Fibroblast of pulmonary artery (primary cell): ENCODE results near the gene VAV2.

Source experiments
- DNase-seq: peaks from one replicate; pipeline ENCODE4 v3.0.0-alpha.2; 2010; ENCODE audit warnings: low read depth
- H3K4me3 ChIP-seq: replicated peaks from 2 replicates; pipeline ENCODE4 v1.5.1; 2011; ENCODE audit warnings: low read depth, mild to moderate bottlenecking, control low read depth, low read length, moderate library complexity
- TF ChIP-seq, protein P1 (sequence below): IDR thresholded peaks from 2 replicates; pipeline ENCODE4 v1.5.1; 2011; ENCODE audit warnings: mild to moderate bottlenecking, control low read depth, low read length, inconsistent platforms; ENCODE audit errors: missing control alignments

The VAV2 gene

DNA sequence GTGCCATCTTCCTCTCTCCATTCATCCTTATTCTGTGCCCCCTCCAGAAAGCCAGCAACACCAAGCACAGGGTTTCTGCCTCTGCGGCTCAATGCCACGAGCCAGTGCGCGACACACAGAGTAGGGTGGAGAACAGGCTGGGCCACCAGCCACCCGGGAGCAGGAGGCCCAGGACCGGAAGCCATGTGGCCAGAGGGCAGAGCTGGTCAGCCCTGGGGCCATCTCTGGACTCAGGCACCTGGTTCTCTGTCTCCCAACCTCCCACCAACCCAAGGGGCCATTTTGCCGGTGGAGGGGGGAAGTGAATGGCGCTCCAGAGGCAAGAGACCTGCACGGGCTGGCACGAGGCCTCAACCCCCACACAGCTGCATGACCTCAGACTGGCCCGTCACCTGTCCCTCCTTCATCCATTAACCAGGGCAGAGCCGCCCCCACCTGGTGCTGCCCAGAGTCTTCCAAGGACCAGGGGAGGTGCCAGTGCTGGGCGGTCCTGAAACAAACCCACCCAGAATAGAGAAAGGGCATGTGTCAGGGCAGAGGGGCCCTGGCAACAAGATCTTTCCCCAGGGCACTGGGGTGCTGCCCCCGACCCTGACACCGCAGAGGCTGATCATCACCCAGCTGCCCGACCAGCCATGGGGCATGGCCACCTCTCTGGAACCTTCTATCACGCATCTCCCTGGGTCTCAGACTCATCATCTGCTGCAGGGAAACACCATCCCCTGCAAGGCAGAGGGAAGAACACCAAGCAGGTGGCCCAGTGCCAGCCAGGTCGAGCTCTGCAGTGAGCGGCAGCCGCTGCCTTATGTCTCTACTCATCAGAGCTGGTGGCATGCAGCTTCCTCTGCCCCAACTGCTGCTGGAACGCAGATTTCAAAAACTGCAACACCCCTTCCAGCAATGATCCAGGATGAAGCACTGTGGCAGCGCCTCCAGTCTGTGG, 11.9 kb downstream of the VAV2 start:
- TF ChIP-seq, protein P1, sequence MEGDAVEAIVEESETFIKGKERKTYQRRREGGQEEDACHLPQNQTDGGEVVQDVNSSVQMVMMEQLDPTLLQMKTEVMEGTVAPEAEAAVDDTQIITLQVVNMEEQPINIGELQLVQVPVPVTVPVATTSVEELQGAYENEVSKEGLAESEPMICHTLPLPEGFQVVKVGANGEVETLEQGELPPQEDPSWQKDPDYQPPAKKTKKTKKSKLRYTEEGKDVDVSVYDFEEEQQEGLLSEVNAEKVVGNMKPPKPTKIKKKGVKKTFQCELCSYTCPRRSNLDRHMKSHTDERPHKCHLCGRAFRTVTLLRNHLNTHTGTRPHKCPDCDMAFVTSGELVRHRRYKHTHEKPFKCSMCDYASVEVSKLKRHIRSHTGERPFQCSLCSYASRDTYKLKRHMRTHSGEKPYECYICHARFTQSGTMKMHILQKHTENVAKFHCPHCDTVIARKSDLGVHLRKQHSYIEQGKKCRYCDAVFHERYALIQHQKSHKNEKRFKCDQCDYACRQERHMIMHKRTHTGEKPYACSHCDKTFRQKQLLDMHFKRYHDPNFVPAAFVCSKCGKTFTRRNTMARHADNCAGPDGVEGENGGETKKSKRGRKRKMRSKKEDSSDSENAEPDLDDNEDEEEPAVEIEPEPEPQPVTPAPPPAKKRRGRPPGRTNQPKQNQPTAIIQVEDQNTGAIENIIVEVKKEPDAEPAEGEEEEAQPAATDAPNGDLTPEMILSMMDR, result no peak
- no peak for DNase-seq
- no peak overlapping the region for H3K4me3 ChIP-seq

DNA sequence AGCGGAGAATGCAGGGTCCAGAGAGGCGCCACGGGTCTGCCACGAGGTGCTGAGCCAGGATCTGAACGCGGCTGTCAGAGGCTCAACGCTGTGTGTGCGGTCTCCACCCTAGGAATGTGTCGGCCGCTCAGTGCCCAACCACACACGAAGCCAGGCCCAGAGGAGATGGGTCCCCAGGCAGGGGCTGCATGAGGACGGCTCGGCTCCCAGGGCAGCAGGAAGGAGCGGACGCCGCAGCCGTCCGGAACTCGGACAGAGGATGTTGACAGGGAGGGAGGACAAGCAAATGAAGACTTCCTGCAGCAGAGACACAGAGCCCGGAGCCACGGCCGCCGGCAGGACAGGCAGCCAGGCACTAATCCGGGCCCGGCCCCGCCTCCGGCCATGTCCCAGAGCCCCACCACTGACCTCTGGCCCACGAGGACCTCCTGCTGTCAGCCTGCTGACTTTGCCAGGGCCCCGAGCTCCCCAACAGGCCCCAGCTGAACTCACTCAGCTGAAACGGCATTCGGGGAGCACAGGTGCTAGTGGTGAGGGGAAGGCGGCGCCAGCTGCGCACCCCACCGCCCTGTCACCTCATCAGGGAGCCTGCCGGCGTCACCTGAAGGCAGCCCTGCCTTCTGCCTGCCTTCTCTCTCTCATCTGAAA, 12.7 kb downstream of the VAV2 start:
- TF ChIP-seq, protein P1, result no peak
- peak; percentile 36 for DNase-seq
- peak overlapping the region; percentile 12 for H3K4me3 ChIP-seq

DNA sequence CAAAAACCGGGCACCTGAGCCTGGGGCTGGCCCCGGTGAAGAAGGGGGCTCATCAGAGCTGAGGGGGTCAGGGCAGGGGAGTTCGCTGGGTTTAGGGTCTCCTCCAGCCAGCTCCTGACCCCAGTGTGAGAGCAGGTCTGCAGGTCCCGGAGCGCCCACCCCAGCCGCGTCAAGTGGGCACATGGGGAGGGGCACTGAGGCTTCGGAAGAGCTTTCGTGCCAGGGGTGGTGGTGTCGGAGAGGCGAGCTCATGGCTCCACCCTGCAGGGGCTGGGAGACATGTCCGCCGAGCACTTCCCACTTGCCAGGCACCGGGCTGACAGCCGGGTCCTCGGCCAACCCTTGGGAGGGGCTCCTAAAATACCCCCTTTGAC, 13.2 kb downstream of the VAV2 start:
- TF ChIP-seq, protein P1, result no peak
- DNase-seq, result no peak
- H3K4me3 ChIP-seq, result no peak overlapping the region

DNA sequence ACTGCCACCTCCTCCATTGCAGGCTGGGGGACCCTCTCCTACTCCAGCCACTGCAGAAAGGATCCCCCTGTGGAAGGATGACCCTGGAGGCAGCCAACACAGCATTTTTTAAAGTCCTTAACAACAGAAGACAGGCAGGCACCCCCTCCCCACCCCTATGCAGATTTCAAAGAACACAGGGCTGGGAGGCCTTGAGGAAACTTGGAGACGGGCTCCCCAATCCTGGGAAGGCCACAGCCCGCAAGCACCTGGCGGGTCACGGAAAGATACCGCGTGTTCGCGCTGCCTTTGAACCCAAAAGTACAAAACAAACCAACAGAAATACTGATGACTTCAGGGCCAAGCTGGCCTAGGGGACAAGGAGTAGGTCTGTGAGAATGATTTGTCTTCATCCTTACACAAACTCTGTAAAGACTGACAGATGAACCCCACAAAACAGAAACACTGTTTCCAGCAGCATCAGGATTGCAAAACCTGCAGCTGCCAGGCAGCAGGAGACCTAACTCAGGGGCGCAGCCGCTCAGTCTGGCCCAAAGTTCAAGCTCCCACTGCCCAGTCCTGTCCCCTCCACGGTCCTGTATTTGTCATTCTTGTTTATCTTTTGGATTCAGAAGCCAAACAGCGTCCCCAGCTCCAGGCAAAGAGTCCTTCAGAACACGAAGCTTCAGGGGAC, 13.8 kb downstream of the VAV2 start:
- DNase-seq, result no peak
- H3K4me3 ChIP-seq, result no peak overlapping the region
- TF ChIP-seq, protein P1, result no peak

DNA sequence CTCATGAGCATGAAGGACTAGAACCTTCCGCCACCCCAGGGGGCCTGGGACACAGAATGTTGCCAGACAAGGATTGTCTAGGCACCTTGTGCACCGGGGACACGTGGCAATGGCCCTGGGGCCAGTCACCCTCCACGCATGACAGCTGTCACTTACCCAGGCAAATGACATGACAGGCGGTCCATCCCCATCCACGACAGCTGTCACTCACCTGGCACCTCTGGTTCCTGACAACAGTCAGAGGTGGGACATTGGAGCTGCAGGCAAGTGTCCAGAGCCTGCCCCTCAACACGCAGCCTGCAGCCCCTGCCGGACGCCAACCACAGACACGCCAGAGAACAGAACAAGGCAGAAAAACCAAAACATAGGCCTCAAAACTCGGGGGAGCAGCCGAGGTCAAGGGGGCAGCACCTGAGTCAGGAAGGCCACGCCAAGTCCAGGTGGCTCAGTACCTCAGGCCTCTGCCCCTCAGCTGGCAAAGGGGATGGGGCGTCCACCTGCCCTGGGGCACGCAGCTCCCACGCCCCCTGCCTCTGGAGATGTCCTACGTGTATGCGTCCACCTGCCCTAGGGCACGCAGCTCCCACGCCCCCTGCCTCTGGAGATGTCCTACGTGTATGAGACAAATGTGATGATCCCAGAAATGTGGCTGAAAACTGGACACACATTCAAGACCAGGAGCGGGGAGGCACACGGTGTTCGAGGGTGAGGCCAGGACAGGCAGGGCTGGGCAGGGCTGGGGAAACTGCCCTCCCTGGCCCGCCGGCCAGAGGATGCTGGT, 14.5 kb downstream of the VAV2 start:
- H3K4me3 ChIP-seq, result no peak overlapping the region
- DNase-seq, result no peak
- TF ChIP-seq, protein P1, result no peak

DNA sequence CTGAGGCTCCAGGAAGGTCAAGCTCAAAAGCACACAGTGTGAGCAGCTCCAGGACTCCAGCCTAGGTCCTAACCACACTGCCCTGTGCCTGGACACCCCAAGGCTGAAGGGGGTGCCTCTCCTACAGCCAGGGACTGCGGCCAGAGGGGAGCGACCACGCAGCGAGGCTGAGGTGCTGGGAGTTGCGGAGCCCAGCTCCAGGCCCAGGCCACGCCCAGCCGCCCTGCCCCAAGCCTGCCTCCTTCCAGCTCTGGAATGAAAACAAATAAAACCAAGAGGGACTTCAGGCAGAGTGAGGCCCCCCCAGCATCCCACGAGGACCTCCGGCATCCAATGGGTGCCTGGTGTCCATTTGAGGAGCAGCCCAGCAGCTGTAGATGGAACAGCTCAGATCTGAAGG, 15.2 kb downstream of the VAV2 start:
- no peak overlapping the region for H3K4me3 ChIP-seq
- TF ChIP-seq, protein P1, result no peak
- DNase-seq, result no peak
